NOMO-1 treated with dmso at 0.1 percent for 144 hours (cell line): ENCODE measurements around the gene OR6K3.
"Not testable (repeated sequence)": the region's sequence is repeated elsewhere in the genome, so short reads cannot be mapped to it uniquely, and the experiment has no call there.

ENCODE experiments used
- DNase-seq: peaks from one replicate; lab custom pipeline; 2025; ENCODE audit not compliant: unreplicated experiment; lab: John Stamatoyannopoulos, UW

Gene OR6K3

GRCh38 chr1:158688343-158688742 lies 32.2 kb downstream of the OR6K3 start:
- not testable (repeated sequence) for DNase-seq

- no peak for DNase-seq
Measured at GRCh38 chr1:158687037-158687436, 33.5 kb downstream of the OR6K3 start.

GRCh38 chr1:158686111-158687009 lies 34.2 kb downstream of the OR6K3 start, which contains the start of gene SPTA1:
SPTA1 (minus strand) TSS chr1:158686715; CDS start chr1:158686517, 198 bp downstream.
- peak; percentile 14 for DNase-seq

GRCh38 chr1:158685085-158685484 lies 35.4 kb downstream of the OR6K3 start:
- no peak for DNase-seq

- DNase-seq, result no peak
Measured at GRCh38 chr1:158681606-158682005, 38.9 kb downstream of the OR6K3 start.

GRCh38 chr1:158679289-158679688 lies 41.2 kb downstream of the OR6K3 start:
- DNase-seq, result no peak

- no peak for DNase-seq
Measured at GRCh38 chr1:158675563-158676323, 44.8 kb downstream of the OR6K3 start.

- no peak for DNase-seq
Measured at GRCh38 chr1:158674302-158674701, 46.2 kb downstream of the OR6K3 start.
